ENCODE measurements around the gene CCDC194.
A peak's percentile ranks its signal among the peaks of the same experiment; 100 is the strongest.

CCDC194 gene

DNA sequence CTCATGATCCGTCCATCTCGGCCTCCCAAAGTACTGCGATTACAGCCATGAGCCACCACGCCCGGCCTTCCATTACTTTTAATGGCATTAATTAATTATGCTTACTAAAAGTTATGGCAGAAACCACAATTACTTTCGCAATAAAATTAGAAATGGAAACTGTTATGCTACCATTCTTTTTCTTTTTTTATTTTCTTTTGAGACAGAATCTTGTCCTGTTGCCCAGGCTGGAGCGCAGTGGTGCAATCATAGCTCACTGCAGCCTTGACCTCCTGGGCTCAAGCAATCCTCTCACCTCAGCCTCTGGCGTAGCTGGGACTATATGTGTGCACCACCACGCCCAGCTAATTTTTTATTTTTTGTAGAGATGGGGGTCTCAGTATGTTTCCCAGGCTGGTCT lies 16.0 kb upstream of the CCDC194 start:
- TF ChIP-seq, protein P1, sequence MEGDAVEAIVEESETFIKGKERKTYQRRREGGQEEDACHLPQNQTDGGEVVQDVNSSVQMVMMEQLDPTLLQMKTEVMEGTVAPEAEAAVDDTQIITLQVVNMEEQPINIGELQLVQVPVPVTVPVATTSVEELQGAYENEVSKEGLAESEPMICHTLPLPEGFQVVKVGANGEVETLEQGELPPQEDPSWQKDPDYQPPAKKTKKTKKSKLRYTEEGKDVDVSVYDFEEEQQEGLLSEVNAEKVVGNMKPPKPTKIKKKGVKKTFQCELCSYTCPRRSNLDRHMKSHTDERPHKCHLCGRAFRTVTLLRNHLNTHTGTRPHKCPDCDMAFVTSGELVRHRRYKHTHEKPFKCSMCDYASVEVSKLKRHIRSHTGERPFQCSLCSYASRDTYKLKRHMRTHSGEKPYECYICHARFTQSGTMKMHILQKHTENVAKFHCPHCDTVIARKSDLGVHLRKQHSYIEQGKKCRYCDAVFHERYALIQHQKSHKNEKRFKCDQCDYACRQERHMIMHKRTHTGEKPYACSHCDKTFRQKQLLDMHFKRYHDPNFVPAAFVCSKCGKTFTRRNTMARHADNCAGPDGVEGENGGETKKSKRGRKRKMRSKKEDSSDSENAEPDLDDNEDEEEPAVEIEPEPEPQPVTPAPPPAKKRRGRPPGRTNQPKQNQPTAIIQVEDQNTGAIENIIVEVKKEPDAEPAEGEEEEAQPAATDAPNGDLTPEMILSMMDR (IDR thresholded peaks at IDR 0.05; ENCODE audit: control extremely low read depth, extremely low read depth, low read depth, missing control alignments), result no peak
- ChIA-PET POLR2A (no interaction called here), CTCF (interaction anchor here (0.9 kb wide), 1 partner anchor 8 kb away, joined by 3 read pairs; no protein-coding TSS in a partner anchor)
- DNase-seq (ENCODE audit: extremely low spot score), result no peak

GRCh38 chr19:17406887-17407196 lies 12.8 kb upstream of the CCDC194 start:
- ChIA-PET CTCF (interaction anchor here (1.3 to 2.2 kb wide), 2 partner anchors 18 to 326 kb away, joined by 3 to 7 read pairs; no protein-coding TSS in a partner anchor), POLR2A (interaction anchor here (2.5 kb wide), 1 partner anchor 13 kb away, joined by 10 read pairs; the partner anchor contains the start of gene MVB12A)
- no peak for DNase-seq (ENCODE audit: extremely low spot score)
- TF ChIP-seq, protein P1 (IDR thresholded peaks at IDR 0.05; ENCODE audit: control extremely low read depth, extremely low read depth, low read depth, missing control alignments), result no peak

GRCh38 chr19:17406046-17406886 lies 12.3 kb upstream of the CCDC194 start:
- TF ChIP-seq, protein P1 (IDR thresholded peaks at IDR 0.05; ENCODE audit: control extremely low read depth, extremely low read depth, low read depth, missing control alignments), result no peak
- CTCF ChIA-PET, result interaction anchor here (0.8 to 2.2 kb wide), 9 partner anchors 13 to 326 kb away, joined by 3 to 7 read pairs (median 3); partner anchors contain the start of gene MVB12A
- DNase-seq (ENCODE audit: extremely low spot score), result peak; percentile 52
- POLR2A ChIA-PET, result interaction anchor here (0.5 to 2.5 kb wide), 4 partner anchors 10 to 97 kb away, joined by 3 to 10 read pairs (median 5); partner anchors contain the start of genes DDA1 and MVB12A

DNA sequence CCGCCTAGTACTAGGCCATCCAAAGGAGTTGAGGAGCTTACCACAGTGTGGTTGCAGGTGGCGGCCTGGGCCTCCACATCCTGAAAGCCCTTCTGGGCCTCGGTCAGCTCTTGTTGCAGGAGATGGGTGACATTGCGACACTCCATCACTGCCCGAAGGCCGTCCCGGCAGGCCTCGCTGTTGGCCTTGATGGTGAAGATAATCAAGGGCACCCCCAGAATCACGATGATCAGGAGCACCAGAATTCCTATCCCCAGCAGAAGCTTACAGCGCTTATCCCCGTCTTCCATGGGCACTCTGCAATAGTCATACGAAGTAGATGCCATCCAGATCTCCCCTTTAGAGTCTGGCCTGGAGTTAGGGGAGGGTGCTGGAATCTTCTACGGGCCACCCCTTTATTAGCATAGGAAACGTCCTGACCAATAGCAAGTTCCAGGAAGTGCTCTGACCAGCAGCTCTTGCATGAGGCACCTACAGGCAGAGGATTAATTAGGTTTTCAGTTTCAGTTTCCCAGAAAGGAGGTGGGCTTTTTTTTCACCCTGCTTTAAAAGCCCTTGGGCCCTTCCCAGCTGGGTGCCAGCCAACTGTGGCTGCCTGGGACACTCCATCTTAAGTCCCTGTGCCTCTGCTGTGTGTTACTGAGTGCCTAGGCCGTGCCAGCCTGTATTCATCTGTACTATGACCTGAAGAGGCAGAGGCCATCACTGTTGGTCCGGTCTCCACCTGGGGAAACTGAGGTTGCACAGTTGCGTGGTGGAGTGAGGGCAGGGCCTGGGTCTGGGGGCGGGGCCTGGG lies 11.5 kb upstream of the CCDC194 start, which contains the start of gene BST2:
Gene BST2, minus strand, starts transcription at position 381 of the 796 bp plus-strand sequence. Its CDS starts 55 bp downstream, at position 326.
- peak; percentile 93 for DNase-seq (ENCODE audit: extremely low spot score)
- TF ChIP-seq, protein P1 (IDR thresholded peaks at IDR 0.05; ENCODE audit: control extremely low read depth, extremely low read depth, low read depth, missing control alignments), result no peak
- ChIA-PET POLR2A (interaction anchor here (0.5 to 2.5 kb wide), 7 partner anchors 9 to 167 kb away, joined by 3 to 10 read pairs (median 3); partner anchors contain the start of genes DDA1 and MVB12A), CTCF (interaction anchor here (0.8 to 2.2 kb wide), 11 partner anchors 10 to 101 kb away, joined by 3 to 7 read pairs (median 4); partner anchors contain the start of gene MVB12A)

- DNase-seq (ENCODE audit: extremely low spot score), result peak; percentile 32
- POLR2A ChIA-PET, result interaction anchor here (0.6 to 2.5 kb wide), 7 partner anchors 13 to 401 kb away, joined by 3 to 10 read pairs (median 6); partner anchors contain the start of genes DDA1 and MVB12A
- CTCF ChIA-PET, result interaction anchor here (1.0 to 1.7 kb wide), 5 partner anchors 9 to 91 kb away, joined by 3 to 6 read pairs (median 5); partner anchors contain the start of gene MVB12A
- TF ChIP-seq, protein P1 (IDR thresholded peaks at IDR 0.05; ENCODE audit: control extremely low read depth, extremely low read depth, low read depth, missing control alignments), result no peak
Measured at GRCh38 chr19:17404621-17405249, 10.7 kb upstream of the CCDC194 start.

All from GM10248 (cell line).